ENCODE measurements around the gene CYTH3.
"Not testable (repeated sequence)": the region's sequence is repeated elsewhere in the genome, so short reads cannot be mapped to it uniquely, and the experiment has no call there.

DNA sequence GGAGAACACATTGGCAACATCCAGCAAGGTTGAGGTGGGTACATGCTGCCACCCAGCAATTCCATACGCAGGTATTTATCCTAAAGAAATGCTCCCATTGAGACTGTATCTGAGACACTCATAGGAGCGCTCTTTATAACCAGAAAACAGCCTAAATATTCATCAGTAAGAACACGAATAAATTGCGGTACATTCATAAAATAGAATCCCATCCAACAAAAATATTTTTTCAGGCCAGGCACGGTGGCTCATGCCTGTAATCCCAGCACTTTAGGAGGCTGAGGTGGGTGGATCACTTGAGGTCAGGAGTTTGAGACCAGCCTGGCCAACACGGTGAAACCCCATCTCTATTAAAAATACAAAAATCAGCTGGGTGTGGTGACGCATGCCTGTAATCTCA is 81.9 kb downstream of the CYTH3 start:
- TF ChIP-seq, protein P1, sequence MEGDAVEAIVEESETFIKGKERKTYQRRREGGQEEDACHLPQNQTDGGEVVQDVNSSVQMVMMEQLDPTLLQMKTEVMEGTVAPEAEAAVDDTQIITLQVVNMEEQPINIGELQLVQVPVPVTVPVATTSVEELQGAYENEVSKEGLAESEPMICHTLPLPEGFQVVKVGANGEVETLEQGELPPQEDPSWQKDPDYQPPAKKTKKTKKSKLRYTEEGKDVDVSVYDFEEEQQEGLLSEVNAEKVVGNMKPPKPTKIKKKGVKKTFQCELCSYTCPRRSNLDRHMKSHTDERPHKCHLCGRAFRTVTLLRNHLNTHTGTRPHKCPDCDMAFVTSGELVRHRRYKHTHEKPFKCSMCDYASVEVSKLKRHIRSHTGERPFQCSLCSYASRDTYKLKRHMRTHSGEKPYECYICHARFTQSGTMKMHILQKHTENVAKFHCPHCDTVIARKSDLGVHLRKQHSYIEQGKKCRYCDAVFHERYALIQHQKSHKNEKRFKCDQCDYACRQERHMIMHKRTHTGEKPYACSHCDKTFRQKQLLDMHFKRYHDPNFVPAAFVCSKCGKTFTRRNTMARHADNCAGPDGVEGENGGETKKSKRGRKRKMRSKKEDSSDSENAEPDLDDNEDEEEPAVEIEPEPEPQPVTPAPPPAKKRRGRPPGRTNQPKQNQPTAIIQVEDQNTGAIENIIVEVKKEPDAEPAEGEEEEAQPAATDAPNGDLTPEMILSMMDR (IDR thresholded peaks at IDR 0.05), result not testable (repeated sequence)
- not testable (repeated sequence) for TF ChIP-seq POLR2AphosphoS5 (IDR thresholded peaks at IDR 0.05; ENCODE audit: insufficient read depth in 1 of 2, low read depth in 1 of 2)

Measured in vagina (tissue), 2 donors.